Endometrium (tissue), 2 donors: Measurements from ENCODE around the gene UBE2G2.

Experiments
- FAIRE-seq: peaks from 2 replicates; lab custom pipeline; 2012; peaks lifted over from hg19 to GRCh38; lab: Jason Lieb, UNC
- donor health status: control.
- donor health status: control.

Gene UBE2G2

GRCh38 chr21:44749116-44749758 lies 52.4 kb downstream of the UBE2G2 start:
- FAIRE-seq, result no peak

- FAIRE-seq, result no peak
These were observed 53.0 kb downstream of the UBE2G2 start for GRCh38 chr21:44748621-44749020.

GRCh38 chr21:44742418-44743153 lies 59.0 kb downstream of the UBE2G2 start:
- FAIRE-seq, result no peak

GRCh38 chr21:44741921-44742320 lies 59.7 kb downstream of the UBE2G2 start:
- no peak for FAIRE-seq

- FAIRE-seq, result no peak
These were observed 60.9 kb downstream of the UBE2G2 start for GRCh38 chr21:44740742-44741141.

GRCh38 chr21:44739316-44739715 lies 62.3 kb downstream of the UBE2G2 start:
- no peak for FAIRE-seq

GRCh38 chr21:44738621-44739020 lies 63.0 kb downstream of the UBE2G2 start:
- FAIRE-seq, result no peak

GRCh38 chr21:44737706-44738354 lies 63.8 kb downstream of the UBE2G2 start:
- FAIRE-seq, result no peak

- no peak for FAIRE-seq
These were observed 65.2 kb downstream of the UBE2G2 start for GRCh38 chr21:44736291-44737004.

GRCh38 chr21:44735821-44736220 lies 65.8 kb downstream of the UBE2G2 start:
- no peak for FAIRE-seq

GRCh38 chr21:44734841-44735240 lies 66.8 kb downstream of the UBE2G2 start:
- FAIRE-seq, result no peak

- FAIRE-seq, result no peak
These were observed 67.4 kb downstream of the UBE2G2 start for GRCh38 chr21:44734026-44734745.

GRCh38 chr21:44732956-44733355 lies 68.7 kb downstream of the UBE2G2 start:
- FAIRE-seq, result no peak

- no peak for FAIRE-seq
These were observed 69.4 kb downstream of the UBE2G2 start for GRCh38 chr21:44732263-44732662.

GRCh38 chr21:44730951-44731579 lies 70.6 kb downstream of the UBE2G2 start:
- no peak for FAIRE-seq

GRCh38 chr21:44730028-44730395 lies 71.6 kb downstream of the UBE2G2 start:
- no peak for FAIRE-seq

GRCh38 chr21:44729336-44730027 lies 72.1 kb downstream of the UBE2G2 start:
- no peak for FAIRE-seq

GRCh38 chr21:44728716-44729115 lies 72.9 kb downstream of the UBE2G2 start:
- no peak for FAIRE-seq

- no peak for FAIRE-seq
These were observed 73.9 kb downstream of the UBE2G2 start for GRCh38 chr21:44727757-44728156.

GRCh38 chr21:44727321-44727720 lies 74.3 kb downstream of the UBE2G2 start:
- FAIRE-seq, result no peak

- no peak for FAIRE-seq
These were observed 74.8 kb downstream of the UBE2G2 start for GRCh38 chr21:44726826-44727225.
